Endothelial cell of umbilical vein (primary cell): ENCODE measurements around the gene SH3RF1.

Experiments
- CTCF ChIP-seq, 2 donors: IDR thresholded peaks; 1 replicate in 1 of 2; 2 replicates in 1 of 2; pipeline ENCODE4 v1.5.1; 2011; ENCODE audit warnings: low read length in 2 of 2, mild to moderate bottlenecking in 2 of 2, moderate library complexity in 2 of 2, control low read depth in 1 of 2, inconsistent platforms in 1 of 2, low read depth in 1 of 2; ENCODE audit not compliant: insufficient read depth in 1 of 2; ENCODE audit errors: extremely low read depth in 1 of 2
- EZH2 ChIP-seq: IDR thresholded peaks from 2 replicates; pipeline ENCODE4 v1.6.1; 2012; ENCODE audit warnings: borderline replicate concordance, low read depth, mild to moderate bottlenecking, moderate library complexity, low read length, inconsistent platforms; ENCODE audit not compliant: severe bottlenecking

GRCh38 chr4:169135776-169136175, 135.0 kb downstream of the SH3RF1 start:
- TF ChIP-seq CTCF (IDR thresholded peaks at IDR 0.05; ENCODE audit: extremely low read depth in 1 of 2, insufficient read depth in 1 of 2, low read depth in 1 of 2, low read length in 2 of 2) (no peak), EZH2 (no peak)
